ENCODE data around the gene YOD1.

DNA sequence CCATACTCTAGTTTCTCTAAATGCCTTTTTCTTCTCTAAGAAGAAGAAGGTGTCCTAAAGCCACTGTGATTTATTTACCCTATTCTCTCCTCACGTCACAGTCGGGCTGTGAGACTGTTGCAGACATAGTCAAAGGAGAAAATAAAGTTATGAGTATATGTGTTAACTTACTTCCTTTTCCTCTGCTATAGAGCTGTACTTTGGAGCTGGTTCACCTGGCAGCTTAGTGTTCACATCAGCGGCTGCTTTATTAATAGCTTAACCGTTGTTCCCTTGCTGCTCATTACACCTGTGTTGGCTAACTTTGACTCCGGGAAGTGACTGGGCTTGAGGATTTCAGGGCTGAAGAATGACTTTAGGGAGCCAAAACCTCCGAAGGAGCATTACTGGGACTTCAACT lies 5.7 kb upstream of the YOD1 start:
- TF ChIP-seq, protein P1, sequence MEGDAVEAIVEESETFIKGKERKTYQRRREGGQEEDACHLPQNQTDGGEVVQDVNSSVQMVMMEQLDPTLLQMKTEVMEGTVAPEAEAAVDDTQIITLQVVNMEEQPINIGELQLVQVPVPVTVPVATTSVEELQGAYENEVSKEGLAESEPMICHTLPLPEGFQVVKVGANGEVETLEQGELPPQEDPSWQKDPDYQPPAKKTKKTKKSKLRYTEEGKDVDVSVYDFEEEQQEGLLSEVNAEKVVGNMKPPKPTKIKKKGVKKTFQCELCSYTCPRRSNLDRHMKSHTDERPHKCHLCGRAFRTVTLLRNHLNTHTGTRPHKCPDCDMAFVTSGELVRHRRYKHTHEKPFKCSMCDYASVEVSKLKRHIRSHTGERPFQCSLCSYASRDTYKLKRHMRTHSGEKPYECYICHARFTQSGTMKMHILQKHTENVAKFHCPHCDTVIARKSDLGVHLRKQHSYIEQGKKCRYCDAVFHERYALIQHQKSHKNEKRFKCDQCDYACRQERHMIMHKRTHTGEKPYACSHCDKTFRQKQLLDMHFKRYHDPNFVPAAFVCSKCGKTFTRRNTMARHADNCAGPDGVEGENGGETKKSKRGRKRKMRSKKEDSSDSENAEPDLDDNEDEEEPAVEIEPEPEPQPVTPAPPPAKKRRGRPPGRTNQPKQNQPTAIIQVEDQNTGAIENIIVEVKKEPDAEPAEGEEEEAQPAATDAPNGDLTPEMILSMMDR (optimal IDR thresholded peaks at IDR 0.05 in 1 of 3, IDR thresholded peaks at IDR 0.05 in 1 of 3, conservative IDR thresholded peaks at IDR 0.05 in 1 of 3; ENCODE audit: extremely low read depth in 1 of 3, insufficient read depth in 2 of 3, low read length in 3 of 3): no peak
- no peak for TF ChIP-seq EZH2 (IDR thresholded peaks at IDR 0.05; ENCODE audit: low read length)

All from keratinocyte (primary cell).